ENCODE data around the gene WNT9B.

DNA sequence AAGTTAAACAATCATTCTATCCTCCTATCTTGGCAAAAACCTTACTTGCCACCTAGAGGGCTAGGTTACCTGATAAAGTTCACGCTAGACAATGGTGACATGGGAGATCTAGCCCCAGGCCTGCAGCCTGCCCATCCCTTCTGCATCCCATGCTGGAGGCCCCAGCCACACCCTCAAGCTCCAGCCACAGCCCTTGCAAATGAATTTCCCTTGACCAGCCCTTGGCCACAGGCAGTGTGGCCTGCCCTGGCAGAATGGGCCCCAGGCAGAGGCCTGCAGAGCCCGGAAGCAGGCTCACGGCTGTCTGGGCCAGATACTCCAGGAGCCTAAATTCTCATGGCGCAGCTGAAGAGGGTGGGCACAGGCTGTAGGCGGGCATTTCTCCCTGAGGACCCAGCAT is 47.8 kb upstream of the WNT9B start:
- TF ChIP-seq, protein P1, sequence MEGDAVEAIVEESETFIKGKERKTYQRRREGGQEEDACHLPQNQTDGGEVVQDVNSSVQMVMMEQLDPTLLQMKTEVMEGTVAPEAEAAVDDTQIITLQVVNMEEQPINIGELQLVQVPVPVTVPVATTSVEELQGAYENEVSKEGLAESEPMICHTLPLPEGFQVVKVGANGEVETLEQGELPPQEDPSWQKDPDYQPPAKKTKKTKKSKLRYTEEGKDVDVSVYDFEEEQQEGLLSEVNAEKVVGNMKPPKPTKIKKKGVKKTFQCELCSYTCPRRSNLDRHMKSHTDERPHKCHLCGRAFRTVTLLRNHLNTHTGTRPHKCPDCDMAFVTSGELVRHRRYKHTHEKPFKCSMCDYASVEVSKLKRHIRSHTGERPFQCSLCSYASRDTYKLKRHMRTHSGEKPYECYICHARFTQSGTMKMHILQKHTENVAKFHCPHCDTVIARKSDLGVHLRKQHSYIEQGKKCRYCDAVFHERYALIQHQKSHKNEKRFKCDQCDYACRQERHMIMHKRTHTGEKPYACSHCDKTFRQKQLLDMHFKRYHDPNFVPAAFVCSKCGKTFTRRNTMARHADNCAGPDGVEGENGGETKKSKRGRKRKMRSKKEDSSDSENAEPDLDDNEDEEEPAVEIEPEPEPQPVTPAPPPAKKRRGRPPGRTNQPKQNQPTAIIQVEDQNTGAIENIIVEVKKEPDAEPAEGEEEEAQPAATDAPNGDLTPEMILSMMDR (IDR thresholded peaks at IDR 0.05; ENCODE audit: insufficient read depth, low read length, poor library complexity, severe bottlenecking), result no peak
- no peak for TF ChIP-seq EZH2phosphoT487 (conservative IDR thresholded peaks at IDR 0.05; ENCODE audit: low read length)
